Endometrial microvascular endothelial cells (primary cell): Measurements from ENCODE around the gene LAMC1. TPM values are rescaled to one million over a fixed set of nuclear protein-coding genes. Genes with fewer than 3 reads are reported as not detected.
"Not testable (repeated sequence)": the region's sequence is repeated elsewhere in the genome, so short reads cannot be mapped to it uniquely, and the experiment has no call there.

Experiments
- in situ Hi-C: cut with HindIII; loops from 2 replicates; pipeline ENCODE4 v1.10.0; 2017; ENCODE audit warnings: low sequenced_read_pairs, low pct_unique_long_range_greater_than_20kb; ENCODE audit errors: inconsistent ontology term
- total RNA-seq: library from RNA; depleted of rRNA; stranded (reverse); fragments of >200 nt; gene quantifications from one replicate; pipeline ENCODE4 v1.2.3, GENCODE V29; 2015; ENCODE audit errors: inconsistent ontology term

LAMC1 gene
- total RNA-seq, 1 donor from 2014 or later: 269 TPM

DNA sequence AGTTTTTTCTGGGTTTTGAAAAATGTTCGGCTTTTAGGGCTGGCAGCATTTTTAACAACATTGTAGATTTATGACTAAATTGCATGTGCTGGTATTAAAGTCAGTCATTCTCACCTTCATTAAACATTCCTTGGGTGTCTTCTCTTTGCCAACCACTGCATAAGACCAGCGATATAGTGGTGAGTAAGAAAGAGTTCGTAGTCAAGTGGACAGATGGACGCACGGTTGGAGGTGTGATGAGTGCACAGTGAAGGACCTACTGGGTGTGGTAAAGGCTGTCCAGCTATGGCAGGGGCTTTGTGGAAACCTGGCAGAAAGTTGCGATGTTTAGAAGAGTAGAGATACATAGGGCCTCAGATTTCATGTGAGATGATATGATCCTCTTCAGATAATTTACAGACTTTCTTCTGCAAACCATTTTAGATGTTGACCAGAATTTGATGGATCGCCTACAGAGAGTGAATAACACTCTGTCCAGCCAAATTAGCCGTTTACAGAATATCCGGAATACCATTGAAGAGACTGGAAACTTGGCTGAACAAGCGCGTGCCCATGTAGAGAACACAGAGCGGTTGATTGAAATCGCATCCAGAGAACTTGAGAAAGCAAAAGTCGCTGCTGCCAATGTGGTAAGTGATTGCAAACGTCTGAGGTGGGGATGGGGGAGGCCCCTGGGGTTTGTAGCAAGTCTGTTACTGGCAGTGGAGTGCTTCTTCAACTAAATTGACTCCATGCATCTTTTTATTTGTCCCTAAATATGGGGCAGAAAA, 106.9 kb downstream of the LAMC1 start:
- in situ Hi-C loops: no loop called here

DNA sequence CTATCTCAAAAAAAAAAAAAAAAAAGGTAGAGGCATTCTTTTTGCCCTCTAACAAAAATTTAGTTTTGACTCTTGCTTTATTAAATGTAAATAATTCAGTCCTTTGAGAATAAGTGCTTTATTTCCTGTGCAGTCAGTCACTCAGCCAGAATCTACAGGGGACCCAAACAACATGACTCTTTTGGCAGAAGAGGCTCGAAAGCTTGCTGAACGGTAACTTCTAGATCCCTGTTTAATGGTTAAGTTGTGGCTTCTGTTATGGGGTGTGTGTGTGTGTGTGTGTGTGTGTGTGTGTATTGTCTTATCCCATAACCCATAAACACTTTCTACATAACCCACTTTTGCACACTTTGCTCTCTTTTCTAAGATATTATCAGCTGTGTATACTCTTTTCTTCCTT, 107.9 kb downstream of the LAMC1 start:
- in situ Hi-C loops: no loop called here

DNA sequence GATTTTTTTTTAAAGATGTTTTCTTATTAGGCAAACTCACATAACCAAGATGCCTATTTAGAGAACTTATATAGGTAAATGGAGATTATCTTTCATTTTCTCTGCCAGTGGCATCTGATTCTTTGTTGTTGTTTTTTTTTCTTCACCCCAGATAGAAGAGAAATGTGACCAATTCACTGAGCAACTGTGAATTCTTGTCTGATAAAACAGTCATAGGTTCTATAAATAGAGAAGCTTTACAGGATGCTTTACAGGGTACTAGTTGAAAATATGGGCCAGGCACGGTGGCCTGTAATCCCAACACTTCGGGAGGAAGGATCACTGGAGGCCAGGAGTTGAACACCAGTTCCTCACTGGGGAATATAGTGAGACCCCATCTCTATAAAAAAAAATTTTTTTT, 112.1 kb downstream of the LAMC1 start:
- in situ Hi-C loops: no loop called here

DNA sequence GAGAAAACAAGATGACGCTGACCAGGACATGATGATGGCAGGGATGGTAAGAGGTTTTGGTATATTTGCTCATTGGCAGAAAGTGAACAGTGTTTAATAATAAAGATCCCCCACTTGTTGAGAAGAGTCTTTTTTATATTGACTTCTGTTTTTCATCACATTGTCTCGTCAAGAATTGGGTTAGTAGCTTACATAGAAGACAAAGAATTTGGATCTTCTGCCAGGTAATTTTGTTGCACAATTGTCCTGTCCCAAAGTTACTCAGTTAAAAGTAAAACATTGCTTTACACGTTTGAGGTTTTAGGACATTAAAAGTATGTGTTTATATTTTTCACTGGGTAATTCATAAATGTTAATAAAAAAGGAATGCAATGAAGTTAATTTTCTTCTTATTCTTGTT, 114.6 kb downstream of the LAMC1 start:
- in situ Hi-C loops: no loop called here

DNA sequence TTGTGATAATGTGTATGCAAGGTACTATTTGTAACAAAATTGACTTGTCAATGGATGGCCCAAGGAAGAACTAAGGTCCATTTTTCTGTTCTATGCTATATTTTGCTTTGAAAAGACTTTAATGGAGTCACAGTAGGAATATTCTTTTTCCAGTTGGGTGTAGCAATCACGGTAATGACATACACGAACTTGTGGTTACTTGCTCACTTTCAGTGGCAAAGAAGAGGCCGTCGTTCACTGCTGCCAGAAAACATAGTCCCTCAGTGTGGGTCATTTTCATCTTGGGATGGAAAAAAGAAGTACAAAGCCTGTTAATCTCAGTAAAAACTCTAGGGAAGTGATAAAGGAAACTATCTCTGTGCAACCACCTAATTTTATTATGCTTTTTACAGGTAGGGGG, 115.1 kb downstream of the LAMC1 start:
- in situ Hi-C loops: no loop called here

DNA sequence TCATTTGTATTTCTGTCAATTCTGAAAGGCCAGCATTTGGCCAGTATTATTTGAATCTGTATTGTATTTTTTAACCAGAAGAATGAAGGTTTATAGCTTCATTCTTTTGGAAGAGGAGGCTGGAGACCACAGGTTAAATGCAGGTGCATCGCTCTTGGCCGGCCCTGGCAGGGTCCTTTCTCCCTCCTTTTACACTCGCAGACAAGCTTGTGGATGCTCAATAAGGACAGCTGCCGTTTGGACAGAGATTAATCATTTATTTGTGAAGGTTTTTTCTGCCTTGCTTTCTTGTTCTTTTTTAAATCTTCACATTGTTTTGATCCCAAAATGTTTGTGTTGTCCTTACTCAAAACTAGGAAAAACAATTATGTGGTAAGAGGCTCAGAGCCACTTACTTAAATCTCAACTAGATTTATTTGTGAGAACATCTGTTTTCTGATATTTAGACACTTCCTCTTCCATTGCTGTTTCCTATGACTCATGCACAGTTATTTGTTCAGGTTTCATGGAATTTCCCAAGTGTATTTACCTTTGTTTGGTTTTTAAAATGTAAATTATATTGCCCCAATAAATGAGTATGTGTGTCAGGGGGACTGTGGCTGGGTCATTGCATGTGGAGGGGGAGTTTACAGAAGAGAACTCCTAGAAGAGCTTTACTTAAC, 116.2 kb downstream of the LAMC1 start:
- in situ Hi-C loops: no loop called here

GRCh38 chr1:183140633-183141032, 117.4 kb downstream of the LAMC1 start:
- in situ Hi-C loops: no loop called here

DNA sequence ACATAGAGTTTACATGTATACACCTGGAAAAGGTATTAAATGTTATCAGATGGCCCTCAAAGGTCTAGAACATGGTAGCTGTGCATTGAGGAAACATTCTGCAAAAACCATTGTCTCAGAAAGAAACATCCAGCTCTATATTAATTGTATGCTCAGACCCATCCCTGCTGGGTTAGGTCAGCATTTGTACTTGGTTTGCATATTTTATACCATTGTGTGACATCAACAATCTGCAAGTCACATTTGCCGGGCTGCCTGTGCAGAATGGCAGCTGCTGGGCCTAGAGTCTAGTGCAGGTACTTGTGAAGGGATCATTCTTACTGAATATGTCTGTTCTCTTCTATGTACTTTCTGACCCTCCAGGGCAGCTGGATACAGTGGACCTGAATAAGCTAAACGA, 119.0 kb downstream of the LAMC1 start:
- in situ Hi-C loops: no loop called here

- in situ Hi-C loops: no loop called here
These were observed 120.5 kb downstream of the LAMC1 start for GRCh38 chr1:183143576-183144315.

DNA sequence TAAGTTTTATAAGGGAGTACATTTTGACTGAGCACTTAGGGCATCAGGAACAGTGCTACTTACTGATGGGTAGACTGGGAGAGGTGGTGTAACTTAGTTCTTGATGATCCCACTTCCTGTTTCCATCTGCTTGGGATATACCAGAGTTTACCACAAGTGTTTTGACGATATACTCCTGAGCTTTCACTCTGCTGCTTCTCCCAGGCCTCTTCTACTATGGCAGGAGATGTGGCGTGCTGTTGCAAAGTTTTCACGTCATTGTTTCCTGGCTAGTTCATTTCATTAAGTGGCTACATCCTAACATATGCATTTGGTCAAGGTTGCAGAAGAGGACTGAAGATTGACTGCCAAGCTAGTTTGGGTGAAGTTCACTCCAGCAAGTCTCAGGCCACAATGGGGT, 121.5 kb downstream of the LAMC1 start:
- in situ Hi-C loops: no loop called here

DNA sequence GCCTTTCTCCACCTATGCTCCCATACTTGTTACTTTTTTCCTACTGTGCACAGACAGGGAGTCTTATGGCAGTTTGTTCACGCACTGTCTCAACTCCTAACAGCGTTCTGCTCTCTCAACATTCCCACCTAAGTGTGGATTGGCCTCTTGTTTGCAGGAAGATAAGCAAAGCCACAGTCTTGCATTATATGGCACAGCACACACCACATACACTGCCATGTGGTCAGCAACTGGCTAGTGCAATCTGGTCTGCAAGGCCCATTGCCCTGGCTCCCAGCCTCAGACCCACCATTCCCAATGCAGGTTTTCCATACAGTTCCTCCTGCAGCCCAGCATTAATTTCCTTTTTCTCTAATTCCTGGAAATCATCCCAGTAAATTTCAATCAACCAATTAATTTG, 124.5 kb downstream of the LAMC1 start:
- in situ Hi-C loops: no loop called here

DNA sequence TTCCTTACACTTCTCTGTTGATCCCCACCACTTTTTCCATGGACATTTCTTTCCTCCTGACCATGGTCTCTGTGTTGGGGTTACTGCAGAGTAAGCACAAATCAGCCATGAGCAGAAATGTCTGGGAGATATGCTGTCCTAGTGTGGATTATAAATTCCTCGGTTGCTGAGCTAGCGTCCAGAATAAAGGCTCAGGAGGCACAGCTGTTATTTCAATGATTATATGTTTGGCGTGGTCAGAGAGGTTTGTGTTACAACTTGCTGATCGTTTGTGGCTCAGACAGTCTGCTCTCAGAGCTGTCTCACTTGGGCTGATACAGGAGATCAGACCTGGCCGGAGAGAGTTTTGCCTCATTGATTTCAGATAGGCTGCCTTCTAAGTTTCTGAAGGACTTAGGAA, 125.4 kb downstream of the LAMC1 start:
- in situ Hi-C loops: no loop called here

DNA sequence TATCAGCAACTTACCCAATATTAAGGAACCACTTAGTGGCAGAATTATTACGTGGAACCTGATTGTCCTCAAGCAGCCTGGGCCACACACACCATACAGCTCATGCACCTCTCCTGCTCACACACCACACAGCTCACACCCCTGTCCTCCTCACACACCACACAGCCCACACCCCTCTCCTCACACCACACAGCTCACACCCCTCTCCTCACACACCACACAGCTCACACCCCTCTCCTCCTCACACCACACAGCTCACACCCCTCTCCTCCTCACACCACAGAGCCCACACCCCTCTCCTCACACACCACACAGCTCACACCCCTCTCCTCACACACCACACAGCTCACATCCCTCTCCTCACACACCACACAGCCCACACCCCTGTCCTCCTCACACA, 126.1 kb downstream of the LAMC1 start:
- in situ Hi-C loops: no loop called here

DNA sequence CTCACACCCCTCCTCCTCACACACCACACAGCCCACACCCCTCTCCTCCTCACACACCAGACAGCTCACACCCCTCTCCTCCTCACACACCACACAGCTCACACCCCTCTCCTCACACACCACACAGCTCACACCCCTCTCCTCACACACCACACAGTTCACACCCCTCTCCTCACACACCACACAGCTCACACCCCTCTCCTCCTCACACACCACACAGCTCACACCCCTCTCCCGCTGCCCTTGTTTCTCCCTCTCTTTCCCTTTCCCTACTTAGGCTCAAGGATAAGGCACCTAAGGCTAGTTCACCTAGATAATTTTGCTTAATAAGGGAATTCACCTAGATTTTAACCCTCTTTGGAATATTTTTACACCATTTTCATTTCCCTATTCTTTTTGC, 126.8 kb downstream of the LAMC1 start:
- in situ Hi-C loops: not testable (repeated sequence)

DNA sequence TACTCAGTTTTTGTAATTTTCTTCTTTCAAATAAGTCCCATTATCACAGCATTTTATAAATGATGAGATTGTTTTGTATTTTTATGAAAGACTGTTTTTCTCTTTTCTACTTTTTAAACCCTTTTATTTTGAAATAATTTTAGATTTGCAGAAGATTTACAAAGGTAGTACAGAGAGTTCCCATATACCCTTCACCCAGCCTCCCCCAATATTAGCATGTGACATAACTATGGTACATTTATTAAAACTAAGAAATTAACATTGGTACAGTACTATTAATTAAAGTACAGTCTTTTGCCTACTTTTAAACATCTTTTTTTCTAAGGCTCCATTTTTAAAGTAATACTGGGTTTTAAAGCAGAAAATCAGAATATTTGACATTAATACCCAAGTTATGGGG, 127.2 kb downstream of the LAMC1 start:
- in situ Hi-C loops: no loop called here

GRCh38 chr1:183152180-183152579, 129.0 kb downstream of the LAMC1 start:
- in situ Hi-C loops: no loop called here

GRCh38 chr1:183155939-183156338, 132.7 kb downstream of the LAMC1 start:
- in situ Hi-C loops: no loop called here

DNA sequence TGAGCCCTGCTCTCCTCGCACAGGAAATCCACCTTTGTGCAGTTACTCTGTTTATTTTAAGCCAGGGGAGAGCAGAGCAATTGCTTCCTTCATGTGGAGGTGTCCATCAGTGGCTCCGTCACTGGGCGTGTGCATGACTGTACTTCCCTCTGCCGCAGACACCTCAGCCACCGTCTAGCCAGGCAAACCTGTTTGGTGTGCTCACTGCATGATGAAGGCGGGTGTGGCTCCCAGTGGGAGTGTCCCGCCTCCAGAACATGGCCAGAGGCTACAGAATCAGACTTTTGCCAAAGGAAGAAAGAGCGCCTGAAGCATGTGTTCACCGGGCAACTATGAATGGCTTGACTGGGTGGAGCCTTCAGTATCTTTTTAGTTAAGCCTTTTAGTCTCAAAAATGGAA, 136.7 kb downstream of the LAMC1 start:
- in situ Hi-C loops: no loop called here

DNA sequence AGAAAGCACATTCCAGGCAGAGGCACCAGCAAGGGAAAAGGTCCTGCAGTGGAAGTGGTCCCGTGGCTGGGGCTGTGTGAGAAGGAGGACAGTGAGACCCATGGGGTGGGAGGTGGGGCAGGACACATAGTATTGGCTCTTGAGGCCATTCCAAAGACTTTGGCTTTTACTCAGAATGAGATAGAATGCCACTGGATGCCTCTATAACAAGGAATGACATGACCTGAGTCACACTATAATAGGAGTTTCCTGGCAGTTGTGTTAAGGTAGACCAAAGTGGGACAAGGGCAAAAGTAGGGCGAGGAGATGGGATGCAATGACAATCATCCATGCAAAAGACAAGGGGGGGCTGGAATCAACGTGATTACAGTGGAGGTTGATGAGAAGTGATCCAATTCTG, 138.2 kb downstream of the LAMC1 start:
- in situ Hi-C loops: no loop called here

DNA sequence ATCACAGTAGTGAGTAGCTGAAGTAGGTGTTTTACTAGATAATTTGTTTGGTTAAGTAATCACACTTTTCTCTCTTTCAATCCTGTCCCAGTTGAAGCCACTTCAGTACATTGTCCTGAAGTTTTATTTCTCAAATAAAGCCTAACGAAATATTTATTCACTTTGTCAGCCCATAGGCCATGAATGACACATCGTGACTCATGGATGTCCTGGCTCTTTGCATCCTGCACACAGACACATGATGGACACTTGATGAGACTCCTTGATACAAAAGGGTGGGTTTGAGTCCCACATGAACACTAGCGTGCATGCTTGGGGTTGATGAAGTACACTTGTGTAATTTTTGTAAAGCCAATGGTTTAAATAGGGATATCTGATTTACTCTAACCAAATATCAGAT, 140.1 kb downstream of the LAMC1 start:
- in situ Hi-C loops: no loop called here
